CD4-positive, alpha-beta T cell treated with Interleukin-10 for 1 hour (primary cell): ENCODE data around the gene TIMM8A.
A peak's percentile ranks its signal among the peaks of the same experiment; 100 is the strongest.

ENCODE experiments used
- DNase-seq: peaks from one replicate; pipeline ENCODE4 v3.0.0-alpha.2; 2020

The TIMM8A gene

GRCh38 chrX:101348452-101349192, at the start of gene TIMM8A:
Gene TIMM8A (minus strand): TSS chrX:101348742. CDS start chrX:101348664, 78 bp downstream.
- peak; percentile 75 for DNase-seq

GRCh38 chrX:101397779-101398178, 49.2 kb upstream of the TIMM8A start:
- DNase-seq: no peak

- no peak for DNase-seq
Measured at GRCh38 chrX:101395789-101396188, 47.2 kb upstream of the TIMM8A start.

DNA sequence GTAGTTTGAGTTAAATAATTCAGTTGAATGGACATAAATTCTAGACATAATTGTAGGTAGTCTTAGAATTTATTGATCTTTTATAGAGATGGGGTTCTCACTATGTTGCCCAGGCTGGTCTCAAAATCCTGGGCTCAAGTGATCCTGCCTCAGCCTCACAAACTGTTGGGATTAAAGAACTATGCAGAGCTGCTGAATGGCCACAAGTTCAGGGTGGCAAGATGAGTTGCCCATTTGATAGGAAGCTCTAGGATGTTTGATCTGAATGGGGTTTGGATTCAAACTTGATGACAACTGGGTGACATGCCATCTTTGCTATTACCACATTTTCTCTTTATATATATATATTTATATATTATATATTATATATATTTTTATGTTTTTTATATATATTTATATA, 45.8 kb upstream of the TIMM8A start:
- no peak for DNase-seq

- no peak for DNase-seq
Measured at GRCh38 chrX:101393530-101394305, 45.2 kb upstream of the TIMM8A start.

GRCh38 chrX:101391831-101392230, 43.3 kb upstream of the TIMM8A start:
- DNase-seq: no peak

DNA sequence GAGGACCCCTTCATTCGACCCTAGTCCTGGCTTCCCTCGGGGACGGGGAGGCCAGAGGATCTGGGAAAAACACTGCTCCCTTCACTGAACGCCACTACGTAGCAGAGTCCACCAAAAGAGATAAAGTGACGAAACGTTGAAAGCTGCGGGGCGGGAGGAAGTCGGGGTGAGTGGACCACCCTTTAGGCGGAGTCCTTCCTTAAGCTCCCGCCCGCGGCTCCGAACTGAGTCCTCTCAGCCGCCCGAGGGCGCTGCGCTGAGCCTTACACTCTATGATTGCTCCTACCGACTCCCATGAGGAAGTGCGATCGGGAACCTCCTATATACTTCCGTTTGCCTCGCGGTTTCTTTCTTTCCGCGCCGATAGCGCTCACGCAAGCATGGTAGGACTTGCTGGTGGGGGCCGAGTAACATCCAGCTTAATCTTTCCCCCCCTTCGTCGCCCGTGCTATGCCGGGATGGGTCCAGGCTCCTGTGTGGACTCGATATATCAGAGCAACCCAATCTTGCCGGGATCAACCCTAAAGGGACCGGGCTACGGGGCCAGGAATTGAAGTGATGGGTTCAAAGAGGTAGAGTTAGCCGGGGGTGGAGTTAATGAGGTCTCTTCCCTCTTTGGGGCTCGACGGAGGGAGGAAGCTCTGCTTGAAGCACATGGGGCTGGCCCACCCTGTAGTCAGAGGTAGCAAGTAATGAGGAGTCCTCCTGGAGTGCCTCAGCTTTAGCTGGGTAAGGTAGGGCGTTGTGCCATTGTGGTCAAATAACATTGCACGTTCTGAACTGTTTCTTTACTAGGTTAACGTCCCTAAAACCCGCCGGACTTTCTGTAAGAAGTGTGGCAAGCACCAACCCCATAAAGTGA, 42.4 kb upstream of the TIMM8A start, which contains the start of gene RPL36A:
Gene RPL36A (plus strand): TSS at position 348 of the 862 bp plus-strand sequence. CDS start 33 bp downstream, at position 381.
- peak; percentile 86 for DNase-seq

DNA sequence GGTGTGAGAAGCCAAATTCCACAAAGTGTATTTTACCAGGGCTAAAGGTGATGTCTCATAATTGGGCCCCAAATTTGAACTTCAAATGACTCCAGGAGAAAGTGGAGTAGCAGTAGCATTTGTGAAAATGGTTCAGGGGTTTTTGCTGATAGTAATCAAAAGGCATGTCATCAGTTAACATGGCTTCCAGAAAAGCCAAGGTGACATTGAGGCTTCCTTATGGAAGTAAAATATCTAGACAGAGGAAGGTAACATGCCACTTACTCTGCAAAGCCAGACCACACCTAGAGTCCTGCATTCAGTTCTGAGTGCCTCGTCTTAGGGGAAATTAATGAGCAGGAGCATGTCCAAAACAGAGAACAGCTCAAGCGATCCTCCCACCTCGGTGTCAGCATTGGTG, 40.1 kb upstream of the TIMM8A start:
- DNase-seq: no peak

- no peak for DNase-seq
Measured at GRCh38 chrX:101386542-101386885, 38.0 kb upstream of the TIMM8A start.

GRCh38 chrX:101385795-101386541, 37.4 kb upstream of the TIMM8A start, which contains the start of gene BTK:
Gene BTK (minus strand): TSS chrX:101386191. CDS start chrX:101375284, 10,907 bp downstream.
- DNase-seq: no peak

DNA sequence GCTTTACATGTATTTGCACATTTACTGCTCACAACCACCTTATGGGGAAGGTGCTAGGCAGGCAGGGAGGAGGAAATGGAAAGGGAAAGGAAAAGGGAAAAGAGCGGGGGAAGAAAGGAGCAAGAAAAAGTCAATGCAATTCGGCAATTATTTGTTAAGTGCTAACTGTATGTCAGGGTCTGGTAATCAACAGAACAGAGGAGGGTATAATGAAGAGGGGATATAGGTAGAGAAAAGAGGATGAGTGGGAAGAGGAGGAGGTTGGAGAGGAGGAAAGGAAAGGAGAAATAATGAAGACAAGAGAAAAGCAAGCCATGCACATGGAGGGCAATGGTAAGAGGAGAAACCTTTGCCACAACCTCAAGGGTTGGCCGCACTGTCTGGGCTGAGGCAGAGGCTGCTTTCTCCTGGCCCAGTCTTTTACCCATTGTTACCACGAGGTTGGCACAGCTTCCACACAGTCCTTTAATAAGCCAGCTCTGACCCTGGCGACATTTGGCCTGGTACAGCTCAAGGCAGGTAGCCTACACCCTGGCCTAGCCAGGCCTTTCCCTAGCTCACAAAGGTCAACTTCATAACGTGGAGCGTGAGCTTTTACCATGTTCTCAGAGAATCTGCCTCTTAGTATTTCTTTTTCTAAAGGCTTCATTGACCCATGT, 36.6 kb upstream of the TIMM8A start:
- DNase-seq: no peak

GRCh38 chrX:101383679-101384205, 35.2 kb upstream of the TIMM8A start:
- DNase-seq: no peak

GRCh38 chrX:101377547-101377946, 29.0 kb upstream of the TIMM8A start:
- DNase-seq: no peak

- DNase-seq: no peak
Measured at GRCh38 chrX:101370888-101371504, 22.5 kb upstream of the TIMM8A start.

DNA sequence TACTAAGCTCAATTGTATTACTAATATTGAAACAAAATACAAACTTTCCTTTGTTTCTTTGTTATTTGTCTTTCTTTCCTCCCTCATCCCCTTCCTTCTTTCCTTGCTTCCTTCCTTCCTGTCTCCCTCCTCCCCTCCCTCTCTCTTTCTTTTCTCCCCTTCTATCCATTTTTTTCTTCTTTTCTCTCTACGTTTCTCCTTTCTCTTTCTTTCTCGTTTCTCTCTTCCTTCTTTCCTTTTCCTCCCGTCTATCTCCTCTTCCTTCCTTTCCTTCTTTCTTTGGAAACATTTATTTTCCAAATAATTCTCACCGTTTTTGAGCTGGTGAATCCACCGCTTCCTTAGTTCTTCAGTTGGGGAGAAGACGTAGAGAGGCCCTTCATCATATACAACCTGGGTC, 21.1 kb upstream of the TIMM8A start:
- DNase-seq: no peak

- DNase-seq: no peak
Measured at GRCh38 chrX:101368800-101369199, 20.3 kb upstream of the TIMM8A start.

- DNase-seq: no peak
Measured at GRCh38 chrX:101365301-101365795, 16.8 kb upstream of the TIMM8A start.

DNA sequence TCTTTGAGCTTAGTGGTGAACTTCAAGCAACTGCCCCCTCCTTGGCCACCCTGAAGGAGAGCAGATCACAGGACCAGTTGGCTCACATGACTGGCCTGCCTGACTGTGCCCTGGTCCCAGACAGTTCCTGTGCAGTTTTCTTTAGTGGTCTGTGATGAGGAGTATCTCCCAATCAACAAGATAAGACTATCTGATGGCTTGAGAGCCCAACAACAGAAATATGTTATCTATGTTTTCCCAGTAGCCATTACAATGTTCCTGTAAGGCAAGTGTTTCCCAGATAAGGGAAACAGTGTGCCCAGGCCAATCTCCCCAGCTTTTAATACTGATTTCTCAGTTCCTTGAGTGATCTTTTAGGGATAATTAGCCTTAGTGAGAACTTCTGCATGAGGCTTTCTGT, 14.2 kb upstream of the TIMM8A start:
- DNase-seq: no peak

GRCh38 chrX:101362116-101362515, 13.6 kb upstream of the TIMM8A start:
- no peak for DNase-seq

- DNase-seq: no peak
Measured at GRCh38 chrX:101360390-101360789, 11.8 kb upstream of the TIMM8A start.

GRCh38 chrX:101359966-101360365, 11.4 kb upstream of the TIMM8A start:
- no peak for DNase-seq
